ENCODE results near the gene NCKAP5L. TPM values are rescaled to one million over a fixed set of nuclear protein-coding genes. Genes with fewer than 3 reads are reported as not detected.

NCKAP5L gene
- total RNA-seq, 3 donors from 2014 or later (not counting 1 experiment from before 2014, with no cell fraction given), result 16.7 to 19.3 (median 16.8) TPM

DNA sequence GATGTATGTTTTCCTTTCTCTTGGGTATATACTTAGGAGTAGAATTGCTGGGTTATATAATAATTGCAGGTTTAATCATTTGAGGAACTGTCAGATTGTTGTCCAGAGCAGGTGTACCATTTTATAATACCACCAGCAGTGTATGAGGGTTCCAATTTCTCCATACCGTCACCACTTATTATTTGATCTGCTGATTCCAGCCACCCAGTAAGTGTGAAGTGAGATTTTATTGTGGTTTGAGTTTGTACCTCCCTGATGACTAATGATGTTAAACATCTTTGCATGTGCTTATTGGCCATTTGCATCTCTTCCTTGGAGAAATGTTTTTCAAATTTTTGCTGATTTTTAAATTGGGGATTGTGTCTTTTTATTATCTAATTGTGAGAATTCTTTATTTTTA, 15.1 kb downstream of the NCKAP5L start:
- H3K9me3 Mint-ChIP-seq, result no peaks in the 10 kb centered on the region

DNA sequence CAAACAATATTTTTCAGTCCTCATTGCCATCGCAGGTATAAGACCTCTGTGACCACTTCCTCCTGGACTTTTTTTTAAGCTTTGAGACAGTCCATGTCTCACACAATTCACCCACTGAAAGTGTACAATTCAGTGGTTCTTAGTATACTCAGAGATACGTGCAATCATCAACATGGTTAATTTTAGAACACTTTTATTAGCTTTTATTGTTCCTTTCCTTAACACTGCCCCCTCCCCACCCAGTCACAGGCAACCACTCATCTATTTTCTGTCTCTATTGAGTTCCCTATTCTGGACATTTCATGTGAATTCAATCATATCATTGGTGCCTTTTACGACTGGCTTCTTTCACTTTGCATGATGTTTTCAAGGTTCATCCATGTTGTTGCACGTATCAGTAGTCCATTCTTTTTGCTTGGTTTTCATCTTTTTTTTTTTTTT, 16.2 kb downstream of the NCKAP5L start:
- H3K4me1 ChIP-seq (ENCODE audit: control insufficient read depth, insufficient read depth, low read length), result no peaks in the 10 kb centered on the region
- H3K4me3 Mint-ChIP-seq, result no peak overlapping the region
- H3K9me3 ChIP-seq (ENCODE audit: control insufficient read depth, insufficient read depth, low read length), result no peaks in the 10 kb centered on the region
- peaks cover 8 to 15% of the 10 kb centered on the region in 2 donors for H3K4me1 Mint-ChIP-seq
- H3K27ac Mint-ChIP-seq, result no peak overlapping the region
- H3K9me3 Mint-ChIP-seq, result no peaks in the 10 kb centered on the region
- no peaks in the 10 kb centered on the region for H3K36me3 ChIP-seq (ENCODE audit: control insufficient read depth, insufficient read depth, low read length)
- H3K27me3 ChIP-seq (ENCODE audit: control insufficient read depth, insufficient read depth, low read length), result no peaks in the 10 kb centered on the region
- TF ChIP-seq, protein P1, sequence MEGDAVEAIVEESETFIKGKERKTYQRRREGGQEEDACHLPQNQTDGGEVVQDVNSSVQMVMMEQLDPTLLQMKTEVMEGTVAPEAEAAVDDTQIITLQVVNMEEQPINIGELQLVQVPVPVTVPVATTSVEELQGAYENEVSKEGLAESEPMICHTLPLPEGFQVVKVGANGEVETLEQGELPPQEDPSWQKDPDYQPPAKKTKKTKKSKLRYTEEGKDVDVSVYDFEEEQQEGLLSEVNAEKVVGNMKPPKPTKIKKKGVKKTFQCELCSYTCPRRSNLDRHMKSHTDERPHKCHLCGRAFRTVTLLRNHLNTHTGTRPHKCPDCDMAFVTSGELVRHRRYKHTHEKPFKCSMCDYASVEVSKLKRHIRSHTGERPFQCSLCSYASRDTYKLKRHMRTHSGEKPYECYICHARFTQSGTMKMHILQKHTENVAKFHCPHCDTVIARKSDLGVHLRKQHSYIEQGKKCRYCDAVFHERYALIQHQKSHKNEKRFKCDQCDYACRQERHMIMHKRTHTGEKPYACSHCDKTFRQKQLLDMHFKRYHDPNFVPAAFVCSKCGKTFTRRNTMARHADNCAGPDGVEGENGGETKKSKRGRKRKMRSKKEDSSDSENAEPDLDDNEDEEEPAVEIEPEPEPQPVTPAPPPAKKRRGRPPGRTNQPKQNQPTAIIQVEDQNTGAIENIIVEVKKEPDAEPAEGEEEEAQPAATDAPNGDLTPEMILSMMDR (IDR thresholded peaks at IDR 0.05), result no peak
- intact Hi-C loops (cut with micrococcal nuclease), result no loop called here
- WGBS (ENCODE audit: insufficient coverage), result 39% methylated on average over 4 of the region's 4 CpGs
- ATAC-seq (no peak), DNase-seq (no peak)
- no peaks in the 10 kb centered on the region for H3K27me3 Mint-ChIP-seq (ENCODE audit: low read depth in 2 of 2)
- H3K36me3 Mint-ChIP-seq, result no peaks in the 10 kb centered on the region
- no peak overlapping the region for H3K4me3 ChIP-seq (ENCODE audit: low read length)
- H3K27ac ChIP-seq (ENCODE audit: low read length), result no peak overlapping the region

More for the DNA sequence above, 15.1 kb downstream of the NCKAP5L start:
- Mint-ChIP-seq H3K27me3 (ENCODE audit: low read depth in 2 of 2) (no peaks in the 10 kb centered on the region), H3K4me1 (peaks cover 8 to 19% of the 10 kb centered on the region in 2 donors), H3K36me3 (no peaks in the 10 kb centered on the region), H3K4me3 (no peak overlapping the region), H3K27ac (no peak overlapping the region)
- Histone ChIP-seq H3K36me3 (ENCODE audit: control insufficient read depth, insufficient read depth, low read length) (no peaks in the 10 kb centered on the region), H3K27me3 (ENCODE audit: control insufficient read depth, insufficient read depth, low read length) (no peaks in the 10 kb centered on the region), H3K4me1 (ENCODE audit: control insufficient read depth, insufficient read depth, low read length) (no peaks in the 10 kb centered on the region), H3K4me3 (ENCODE audit: low read length) (no peak overlapping the region), H3K9me3 (ENCODE audit: control insufficient read depth, insufficient read depth, low read length) (no peaks in the 10 kb centered on the region), H3K27ac (ENCODE audit: low read length) (no peak overlapping the region)
- intact Hi-C loops (cut with micrococcal nuclease), result no loop called here
- ATAC-seq (no peak), DNase-seq (no peak)
- TF ChIP-seq, protein P1 (IDR thresholded peaks at IDR 0.05), result no peak
- no CpG with 5 or more reads among the region's 1 CpG for WGBS (ENCODE audit: insufficient coverage)

DNA sequence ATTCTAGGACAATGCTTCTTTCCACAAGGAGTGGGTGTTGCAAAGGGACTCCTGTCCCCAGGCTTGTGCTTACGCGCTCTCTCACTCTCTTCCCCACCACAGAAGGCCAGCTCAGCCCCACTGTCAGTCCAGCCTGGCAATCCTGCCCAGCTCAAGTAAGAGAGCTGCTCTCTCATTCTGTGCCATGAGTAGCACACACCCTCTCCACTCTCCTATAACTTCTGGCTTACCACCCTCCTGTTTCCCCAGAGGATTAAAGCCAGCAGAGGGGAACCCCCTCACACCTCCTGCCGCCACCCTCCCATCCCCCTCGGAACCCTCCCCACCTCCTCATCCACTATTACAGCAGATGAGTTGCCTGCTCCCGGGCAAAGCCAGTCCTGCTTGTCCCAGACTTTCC, 17.1 kb downstream of the NCKAP5L start:
- no peak for DNase-seq
- no peaks in the 10 kb centered on the region for H3K9me3 ChIP-seq (ENCODE audit: control insufficient read depth, insufficient read depth, low read length)
- H3K4me1 ChIP-seq (ENCODE audit: control insufficient read depth, insufficient read depth, low read length), result no peaks in the 10 kb centered on the region
- no peak overlapping the region for H3K27ac Mint-ChIP-seq
- no peak overlapping the region for H3K27ac ChIP-seq (ENCODE audit: low read length)
- H3K27me3 ChIP-seq (ENCODE audit: control insufficient read depth, insufficient read depth, low read length), result no peaks in the 10 kb centered on the region
- TF ChIP-seq, protein P1 (IDR thresholded peaks at IDR 0.05), result no peak
- H3K36me3 Mint-ChIP-seq, result no peaks in the 10 kb centered on the region
- H3K36me3 ChIP-seq (ENCODE audit: control insufficient read depth, insufficient read depth, low read length), result no peaks in the 10 kb centered on the region
- no peaks in the 10 kb centered on the region for H3K9me3 Mint-ChIP-seq
- intact Hi-C loops (cut with micrococcal nuclease), result no loop called here
- no peak overlapping the region for H3K4me3 Mint-ChIP-seq
- no peak for ATAC-seq
- peaks cover 8 to 13% of the 10 kb centered on the region in 2 donors for H3K4me1 Mint-ChIP-seq
- WGBS (ENCODE audit: insufficient coverage), result 87% methylated on average over 5 of the region's 5 CpGs
- H3K27me3 Mint-ChIP-seq (ENCODE audit: low read depth in 2 of 2), result no peaks in the 10 kb centered on the region
- H3K4me3 ChIP-seq (ENCODE audit: low read length), result no peak overlapping the region

DNA sequence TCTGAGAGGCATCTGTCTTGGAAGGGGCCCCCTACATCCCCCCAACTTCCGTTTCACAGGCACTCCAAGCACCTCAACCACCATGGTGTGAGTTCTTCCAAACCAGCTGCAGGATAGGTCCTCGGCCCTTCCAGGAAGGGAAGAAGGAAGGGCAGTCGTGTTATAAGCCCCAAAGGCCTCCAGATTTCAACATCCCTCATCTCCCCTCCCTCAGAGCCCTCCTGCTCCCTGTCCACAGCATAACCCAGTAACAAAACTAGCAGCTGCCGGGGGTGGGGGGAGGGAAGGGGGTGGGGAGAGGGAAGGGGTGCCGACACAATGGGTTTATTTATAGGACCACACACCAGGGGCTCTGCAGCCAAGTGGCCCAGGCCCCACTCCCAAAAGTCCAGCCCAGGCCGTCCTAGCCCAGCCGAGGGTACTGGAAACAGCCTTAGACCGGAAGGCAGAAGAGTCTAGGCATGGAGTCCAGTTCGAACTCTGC, 18.3 kb downstream of the NCKAP5L start:
- no peak overlapping the region for H3K4me3 ChIP-seq (ENCODE audit: low read length)
- WGBS (ENCODE audit: insufficient coverage), result 74% methylated on average over 7 of the region's 9 CpGs
- no peaks in the 10 kb centered on the region for H3K27me3 Mint-ChIP-seq (ENCODE audit: low read depth in 2 of 2)
- intact Hi-C loops (cut with micrococcal nuclease), result no loop called here
- no peaks in the 10 kb centered on the region for H3K36me3 ChIP-seq (ENCODE audit: control insufficient read depth, insufficient read depth, low read length)
- H3K4me3 Mint-ChIP-seq, result no peak overlapping the region
- H3K27me3 ChIP-seq (ENCODE audit: control insufficient read depth, insufficient read depth, low read length), result no peaks in the 10 kb centered on the region
- peaks cover 7 to 8% of the 10 kb centered on the region in 2 donors for H3K4me1 Mint-ChIP-seq
- H3K9me3 Mint-ChIP-seq, result no peaks in the 10 kb centered on the region
- DNase-seq (no peak), ATAC-seq (no peak)
- no peaks in the 10 kb centered on the region for H3K4me1 ChIP-seq (ENCODE audit: control insufficient read depth, insufficient read depth, low read length)
- no peak overlapping the region for H3K27ac ChIP-seq (ENCODE audit: low read length)
- no peaks in the 10 kb centered on the region for H3K36me3 Mint-ChIP-seq
- H3K9me3 ChIP-seq (ENCODE audit: control insufficient read depth, insufficient read depth, low read length), result no peaks in the 10 kb centered on the region
- H3K27ac Mint-ChIP-seq, result no peak overlapping the region
- TF ChIP-seq, protein P1 (IDR thresholded peaks at IDR 0.05), result no peak
